MG63 (cell line): ENCODE measurements around the gene RGS2. TPM values are rescaled to one million over a fixed set of nuclear protein-coding genes. Genes with fewer than 3 reads are reported as not detected.

Experiments used
- DNase-seq: peaks from one replicate; pipeline ENCODE4 v3.0.0-alpha.2; 2020
- H3K27me3 ChIP-seq: fragments of 250-450 bp; sonication (Bioruptor Pico); 2 replicates; pipeline ENCODE4 v1.5.1; 2020; ENCODE audit warnings: mild to moderate bottlenecking, moderate library complexity
- H3K36me3 ChIP-seq: fragments of 250-450 bp; sonication (Bioruptor Pico); 2 replicates; pipeline ENCODE4 v1.5.1; 2020; ENCODE audit warnings: mild to moderate bottlenecking, moderate library complexity
- H3K4me3 ChIP-seq: fragments of 250-450 bp; sonication (Bioruptor Pico); 2 replicates; pipeline ENCODE4 v1.5.1; 2020; ENCODE audit warnings: mild to moderate bottlenecking, moderate library complexity
- H3K9me3 ChIP-seq: fragments of 250-450 bp; sonication (Bioruptor Pico); 2 replicates; pipeline ENCODE4 v1.5.1; 2020; ENCODE audit warnings: mild to moderate bottlenecking, moderate library complexity
- total RNA-seq: library from RNA; depleted of rRNA; stranded (reverse); fragments of >200 nt; shearing (Covaris generic); gene quantifications from 2 replicates; pipeline ENCODE4 v1.2.3, GENCODE V29; 2014; ENCODE audit warnings: low replicate concordance

RGS2 gene
- total RNA-seq, 1 experiment from 2014 or later, result 0.20 TPM

- Histone ChIP-seq H3K4me3 (no peak overlapping the region), H3K27me3 (no peaks in the 10 kb centered on the region), H3K36me3 (no peaks in the 10 kb centered on the region), H3K9me3 (no peaks in the 10 kb centered on the region)
- DNase-seq, result peak; percentile 83
These were observed 20.8 kb upstream of the RGS2 start for GRCh38 chr1:192787914-192788585.

DNA sequence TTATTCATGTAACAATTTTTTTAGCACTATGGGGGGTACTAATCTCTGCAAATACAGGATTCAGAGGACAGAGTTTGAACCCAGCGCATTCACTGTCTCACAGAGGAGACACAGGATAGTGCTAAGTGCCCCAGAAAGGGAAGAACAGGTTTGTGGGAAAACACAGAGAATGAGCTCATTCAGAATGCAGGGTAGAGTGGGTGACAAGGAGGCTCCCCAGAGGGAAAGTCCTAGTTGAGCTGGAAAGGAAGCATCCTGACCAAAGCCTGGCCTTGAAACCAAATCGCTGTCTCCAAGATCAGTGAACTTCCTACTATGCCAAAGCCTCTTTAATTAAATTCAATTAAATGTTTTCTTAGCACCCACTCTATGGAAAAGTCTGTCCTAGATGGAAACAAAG lies 19.0 kb upstream of the RGS2 start:
- no peaks in the 10 kb centered on the region for H3K27me3 ChIP-seq
- H3K9me3 ChIP-seq, result no peaks in the 10 kb centered on the region
- H3K36me3 ChIP-seq, result no peaks in the 10 kb centered on the region
- no peak for DNase-seq
- H3K4me3 ChIP-seq, result no peak overlapping the region

GRCh38 chr1:192792628-192793027 lies 16.2 kb upstream of the RGS2 start:
- no peak for DNase-seq
- no peak overlapping the region for H3K4me3 ChIP-seq
- no peaks in the 10 kb centered on the region for H3K27me3 ChIP-seq
- no peaks in the 10 kb centered on the region for H3K36me3 ChIP-seq
- H3K9me3 ChIP-seq, result no peaks in the 10 kb centered on the region

- DNase-seq, result no peak
- H3K27me3 ChIP-seq, result no peaks in the 10 kb centered on the region
- no peak overlapping the region for H3K4me3 ChIP-seq
- no peaks in the 10 kb centered on the region for H3K9me3 ChIP-seq
- no peaks in the 10 kb centered on the region for H3K36me3 ChIP-seq
These were observed 14.7 kb upstream of the RGS2 start for GRCh38 chr1:192793983-192794767.

GRCh38 chr1:192794768-192795035 lies 14.1 kb upstream of the RGS2 start:
- Histone ChIP-seq H3K9me3 (no peaks in the 10 kb centered on the region), H3K4me3 (no peak overlapping the region), H3K36me3 (no peaks in the 10 kb centered on the region), H3K27me3 (no peaks in the 10 kb centered on the region)
- DNase-seq, result no peak

- H3K36me3 ChIP-seq, result no peaks in the 10 kb centered on the region
- H3K27me3 ChIP-seq, result no peaks in the 10 kb centered on the region
- no peaks in the 10 kb centered on the region for H3K9me3 ChIP-seq
- DNase-seq, result no peak
- no peak overlapping the region for H3K4me3 ChIP-seq
These were observed 12.8 kb upstream of the RGS2 start for GRCh38 chr1:192795916-192796618.

DNA sequence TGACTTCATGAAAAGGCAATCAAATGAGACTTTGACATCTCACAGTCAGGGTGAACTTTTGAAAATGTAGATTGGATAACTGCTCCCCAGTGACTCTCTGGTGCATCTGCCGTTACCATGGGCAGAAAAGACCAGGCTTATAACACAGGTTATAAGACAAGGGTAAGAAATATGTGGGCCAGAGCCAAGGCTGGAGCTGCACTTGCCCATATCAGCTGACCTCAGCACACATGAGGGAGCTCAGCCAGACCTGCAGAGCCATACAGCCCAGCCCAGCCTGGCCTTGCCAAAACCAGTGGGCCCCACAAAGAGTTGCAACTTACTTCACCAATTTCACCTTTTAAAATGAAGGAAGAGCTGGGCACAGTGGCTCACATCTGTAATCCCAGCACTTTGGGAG lies 11.7 kb upstream of the RGS2 start:
- Histone ChIP-seq H3K36me3 (no peaks in the 10 kb centered on the region), H3K4me3 (no peak overlapping the region), H3K27me3 (no peaks in the 10 kb centered on the region), H3K9me3 (no peaks in the 10 kb centered on the region)
- no peak for DNase-seq

DNA sequence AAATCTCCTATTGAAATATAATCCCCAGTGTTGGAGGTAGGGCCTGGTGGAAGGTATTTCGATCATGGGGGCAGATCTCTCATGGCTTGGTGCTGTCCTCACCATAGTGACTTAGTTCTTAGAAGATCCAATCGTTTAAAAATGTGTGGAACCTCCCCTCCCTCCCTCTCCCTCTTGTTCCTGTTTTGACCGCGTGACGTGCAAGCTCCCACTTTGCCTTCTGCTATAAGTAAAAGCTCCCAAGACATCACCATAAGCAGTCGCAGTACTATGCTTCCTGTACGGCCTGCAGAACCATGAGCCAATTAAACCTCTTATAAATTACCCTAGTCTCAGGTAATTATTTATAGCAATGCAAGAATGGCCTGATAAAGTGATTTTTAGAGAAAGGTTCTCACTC lies 10.9 kb upstream of the RGS2 start:
- Histone ChIP-seq H3K9me3 (no peaks in the 10 kb centered on the region), H3K27me3 (no peaks in the 10 kb centered on the region), H3K36me3 (no peaks in the 10 kb centered on the region), H3K4me3 (no peak overlapping the region)
- no peak for DNase-seq

DNA sequence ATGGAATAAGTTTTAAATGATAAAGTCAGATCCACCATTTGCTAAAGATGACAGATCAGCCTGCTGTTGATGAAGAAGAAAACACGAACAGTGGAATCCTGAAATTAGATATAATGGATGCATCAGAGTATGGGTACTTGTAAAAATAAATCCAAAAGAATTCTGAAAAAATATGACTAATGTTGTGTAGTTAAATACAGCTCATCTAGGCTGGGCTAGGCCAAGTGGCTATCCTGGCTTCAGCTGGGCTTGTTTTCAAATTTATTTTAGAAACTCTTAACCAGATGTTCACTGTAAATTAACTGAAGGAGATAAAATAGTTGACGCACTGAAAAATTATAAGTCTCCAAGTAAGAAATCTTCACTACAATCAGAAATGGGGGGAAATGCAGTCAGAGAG lies 7.4 kb upstream of the RGS2 start:
- H3K4me3 ChIP-seq, result no peak overlapping the region
- no peaks in the 10 kb centered on the region for H3K27me3 ChIP-seq
- H3K9me3 ChIP-seq, result no peaks in the 10 kb centered on the region
- no peaks in the 10 kb centered on the region for H3K36me3 ChIP-seq
- DNase-seq, result peak; percentile 28

- Histone ChIP-seq H3K9me3 (no peaks in the 10 kb centered on the region), H3K4me3 (no peak overlapping the region), H3K27me3 (no peaks in the 10 kb centered on the region), H3K36me3 (no peaks in the 10 kb centered on the region)
- DNase-seq, result no peak
These were observed 6.4 kb upstream of the RGS2 start for GRCh38 chr1:192802406-192802805.

GRCh38 chr1:192803501-192803900 lies 5.3 kb upstream of the RGS2 start:
- no peaks in the 10 kb centered on the region for H3K27me3 ChIP-seq
- no peaks in the 10 kb centered on the region for H3K9me3 ChIP-seq
- no peak for DNase-seq
- no peaks in the 10 kb centered on the region for H3K36me3 ChIP-seq
- no peak overlapping the region for H3K4me3 ChIP-seq

GRCh38 chr1:192805832-192806323 lies 3.0 kb upstream of the RGS2 start:
- no peaks in the 10 kb centered on the region for H3K36me3 ChIP-seq
- no peak overlapping the region for H3K4me3 ChIP-seq
- H3K27me3 ChIP-seq, result no peaks in the 10 kb centered on the region
- DNase-seq, result no peak
- no peaks in the 10 kb centered on the region for H3K9me3 ChIP-seq

GRCh38 chr1:192807211-192808162 lies 1.4 kb upstream of the RGS2 start:
- DNase-seq, result no peak
- Histone ChIP-seq H3K4me3 (peak overlapping the region; percentile 76), H3K36me3 (no peaks in the 10 kb centered on the region), H3K9me3 (no peaks in the 10 kb centered on the region), H3K27me3 (no peaks in the 10 kb centered on the region)

GRCh38 chr1:192808163-192808517 lies 699 bp upstream of the RGS2 start:
- peak overlapping the region; percentile 76 for H3K4me3 ChIP-seq
- H3K27me3 ChIP-seq, result no peaks in the 10 kb centered on the region
- no peak for DNase-seq
- H3K36me3 ChIP-seq, result no peaks in the 10 kb centered on the region
- H3K9me3 ChIP-seq, result no peaks in the 10 kb centered on the region

DNA sequence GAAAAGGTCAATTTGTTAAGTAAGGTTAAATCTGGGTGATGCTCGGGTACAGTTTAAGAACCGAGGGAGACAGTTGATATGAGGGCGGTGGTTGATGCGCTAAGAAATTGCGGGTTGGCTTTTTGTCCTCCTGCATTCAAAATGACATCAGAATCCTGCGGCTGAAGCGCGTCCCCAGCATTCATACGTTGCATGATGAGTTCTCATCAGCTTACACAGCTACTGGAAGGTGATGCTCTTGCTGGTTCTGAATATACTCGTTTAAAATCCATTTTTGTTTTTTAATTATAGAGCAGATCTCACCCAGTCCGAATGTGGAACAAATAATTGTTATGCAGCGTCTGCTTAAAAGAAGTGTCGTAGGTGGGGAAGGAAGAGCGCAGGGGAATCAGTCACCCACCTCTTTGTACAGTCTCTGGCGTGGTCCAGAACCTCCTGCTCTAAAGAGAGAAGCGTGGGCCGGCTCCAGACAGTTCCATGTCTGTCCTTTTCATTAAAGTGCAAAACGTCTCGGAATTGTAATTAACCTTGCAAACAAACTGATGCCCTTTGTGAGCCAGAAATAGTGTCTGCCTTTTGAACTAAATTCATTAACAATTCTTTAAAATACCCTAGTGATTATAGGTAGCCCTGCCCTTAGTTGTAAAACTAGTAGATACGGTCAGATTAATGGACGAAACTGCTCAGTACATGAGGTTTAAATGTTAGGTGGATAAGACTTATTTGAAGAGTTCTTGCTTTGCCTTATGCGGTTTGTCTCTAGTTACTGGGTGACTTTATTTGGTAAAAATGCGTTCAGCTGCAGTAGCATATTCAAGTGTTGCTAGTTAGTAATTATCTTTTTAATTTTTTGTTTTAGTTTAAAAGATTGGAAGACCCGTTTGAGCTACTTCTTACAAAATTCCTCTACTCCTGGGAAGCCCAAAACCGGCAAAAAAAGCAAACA lies 741 bp downstream of the RGS2 start:
- Histone ChIP-seq H3K36me3 (no peaks in the 10 kb centered on the region), H3K9me3 (no peaks in the 10 kb centered on the region), H3K4me3 (peak overlapping the region; percentile 76), H3K27me3 (no peaks in the 10 kb centered on the region)
- peak; percentile 49 for DNase-seq
